Lung (tissue), 12 donors: ENCODE data around the gene CD200. TPM values are rescaled to one million over a fixed set of nuclear protein-coding genes. Genes with fewer than 3 reads are reported as not detected.
A peak's percentile ranks its signal among the peaks of the same experiment; 100 is the strongest.

Experiments used
- ATAC-seq: fragments of 200-7000 bp; cut with Tn5 transposase; one replicate; pipeline ENCODE4 v1.9.1; 2020; ENCODE audit warnings: moderate number of reproducible peaks; ENCODE audit not compliant: insufficient read depth, low FRiP score
- DNase-seq, 3 donors: peaks; one replicate each; pipeline ENCODE4 v3.0.0-alpha.2; 2013 to 2017
- H3K27ac ChIP-seq, 2 donors: one replicate each; pipeline ENCODE4 v1.5.1; 2013; ENCODE audit warnings: mild to moderate bottlenecking in 2 of 2, moderate library complexity in 2 of 2, control low read depth in 1 of 2, inconsistent platforms in 1 of 2, low read depth in 1 of 2, low read length in 1 of 2
- H3K27me3 ChIP-seq, 3 donors: one replicate each; pipeline ENCODE4 v1.5.1; 2013; ENCODE audit warnings: low read length in 2 of 3; ENCODE audit not compliant: control insufficient read depth in 3 of 3, insufficient read depth in 3 of 3
- H3K36me3 ChIP-seq, 4 donors: one replicate each; pipeline ENCODE4 v1.5.1; 2013; ENCODE audit warnings: low read length in 4 of 4, mild to moderate bottlenecking in 1 of 4, moderate library complexity in 1 of 4; ENCODE audit not compliant: control insufficient read depth in 4 of 4, insufficient read depth in 4 of 4
- H3K4me1 ChIP-seq, 5 donors: one replicate each; pipeline ENCODE4 v1.5.1; 2013; ENCODE audit warnings: low read length in 5 of 5, mild to moderate bottlenecking in 2 of 5, moderate library complexity in 1 of 5; ENCODE audit not compliant: control insufficient read depth in 5 of 5, insufficient read depth in 5 of 5
- H3K4me3 ChIP-seq: one replicate; pipeline ENCODE4 v1.5.1; 2013; ENCODE audit warnings: mild to moderate bottlenecking, control low read depth, moderate library complexity
- H3K9ac ChIP-seq, 2 donors: one replicate each; pipeline ENCODE4 v1.5.1; 2013; ENCODE audit warnings: low read length in 2 of 2, control low read depth in 1 of 2; ENCODE audit not compliant: insufficient read depth in 1 of 2
- H3K9me3 ChIP-seq, 4 donors: one replicate each; pipeline ENCODE4 v1.5.1; 2013; ENCODE audit warnings: low read length in 3 of 4, mild to moderate bottlenecking in 1 of 4, moderate library complexity in 1 of 4; ENCODE audit not compliant: control insufficient read depth in 4 of 4, insufficient read depth in 3 of 4
- WGBS, 2 donors: extraction: QIAGEN DNeasy Blood & Tissue Kit; methylation state at CpG; one replicate each; pipeline ENCODE4 v1.1.7; 2013; 5-methylcytosine and 5-hydroxymethylcytosine counted together
- polyA plus RNA-seq, 2 donors: library from polyadenylated mRNA; stranded (reverse); fragments of 200-250 nt; gene quantifications; one replicate each; pipeline ENCODE4 v1.2.1, GENCODE V29; 2013
- total RNA-seq, 2 donors: library from RNA; depleted of rRNA in 1 of 2; stranded (reverse); fragments of >200 nt in 1 of 2; gene quantifications; one replicate each; pipeline ENCODE4 v1.2.1, GENCODE V29; 2014 to 2021
- TF ChIP-seq, protein P1 (sequence below): IDR thresholded peaks from 2 replicates; pipeline ENCODE4 v1.5.1; 2012; ENCODE audit warnings: mild to moderate bottlenecking; ENCODE audit errors: control extremely low read depth, extremely low read depth
- donor health status: control.
- donor health status: control.
- donor health status: Bipolar disorder and iron deficiency.
- donor health status: healthy.
- donor health status: DM: yes; HTN: yes; CAD: no.

The CD200 gene
- total and polyA plus RNA-seq, 4 donors, result 4.6 to 21.6 (median 6.0) TPM

DNA sequence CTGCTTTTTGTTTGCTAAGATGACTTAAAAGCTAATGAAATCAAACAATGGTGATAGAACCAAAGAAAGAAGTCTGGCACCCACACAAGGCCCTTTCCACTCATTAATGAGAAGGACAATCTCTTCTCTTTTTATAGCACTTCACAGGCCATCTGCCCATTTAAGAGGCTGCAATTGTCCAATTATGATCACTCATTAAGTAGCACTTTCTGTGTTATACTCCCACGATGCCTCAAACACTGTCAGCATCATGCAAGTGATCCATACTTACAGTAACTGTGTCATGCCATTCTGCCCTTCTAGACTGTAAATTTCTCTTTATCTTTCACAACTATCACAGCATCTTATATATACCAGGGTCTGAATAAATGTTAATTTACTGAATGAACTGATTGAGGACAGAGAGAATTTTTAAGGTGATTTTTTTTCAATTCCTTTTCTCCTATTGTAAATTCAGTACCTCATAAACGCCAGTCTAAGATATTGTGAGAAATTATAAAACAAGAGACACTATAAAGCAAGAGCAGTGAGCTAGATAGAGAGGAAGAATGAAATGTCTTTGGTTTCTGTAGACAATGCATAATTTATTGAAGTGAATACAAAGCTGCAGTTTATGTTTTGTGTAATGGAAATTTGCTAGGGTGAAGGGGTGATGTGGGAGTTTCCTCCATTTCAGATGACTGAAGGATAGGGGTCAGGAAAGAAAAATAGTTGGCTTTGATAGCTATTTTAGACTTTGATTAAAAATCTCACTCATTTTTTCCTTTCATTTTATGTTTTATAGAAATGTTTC is 17.3 kb downstream of the CD200 start:
- no peak overlapping the region for H3K4me3 ChIP-seq
- no peak overlapping the region for H3K27ac ChIP-seq
- WGBS, 2 donors, result 76 to 80% methylated on average over 2 of the region's 2 CpGs
- no peaks in the 10 kb centered on the region for H3K9me3 ChIP-seq
- DNase-seq (no peak), ATAC-seq (no peak)
- H3K36me3 ChIP-seq, result peaks cover 0 to 45% (median 19%) of the 10 kb centered on the region in 4 donors
- no peaks in the 10 kb centered on the region for H3K27me3 ChIP-seq
- TF ChIP-seq, protein P1, sequence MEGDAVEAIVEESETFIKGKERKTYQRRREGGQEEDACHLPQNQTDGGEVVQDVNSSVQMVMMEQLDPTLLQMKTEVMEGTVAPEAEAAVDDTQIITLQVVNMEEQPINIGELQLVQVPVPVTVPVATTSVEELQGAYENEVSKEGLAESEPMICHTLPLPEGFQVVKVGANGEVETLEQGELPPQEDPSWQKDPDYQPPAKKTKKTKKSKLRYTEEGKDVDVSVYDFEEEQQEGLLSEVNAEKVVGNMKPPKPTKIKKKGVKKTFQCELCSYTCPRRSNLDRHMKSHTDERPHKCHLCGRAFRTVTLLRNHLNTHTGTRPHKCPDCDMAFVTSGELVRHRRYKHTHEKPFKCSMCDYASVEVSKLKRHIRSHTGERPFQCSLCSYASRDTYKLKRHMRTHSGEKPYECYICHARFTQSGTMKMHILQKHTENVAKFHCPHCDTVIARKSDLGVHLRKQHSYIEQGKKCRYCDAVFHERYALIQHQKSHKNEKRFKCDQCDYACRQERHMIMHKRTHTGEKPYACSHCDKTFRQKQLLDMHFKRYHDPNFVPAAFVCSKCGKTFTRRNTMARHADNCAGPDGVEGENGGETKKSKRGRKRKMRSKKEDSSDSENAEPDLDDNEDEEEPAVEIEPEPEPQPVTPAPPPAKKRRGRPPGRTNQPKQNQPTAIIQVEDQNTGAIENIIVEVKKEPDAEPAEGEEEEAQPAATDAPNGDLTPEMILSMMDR, result no peak
- H3K9ac ChIP-seq, result no peak overlapping the region
- H3K4me1 ChIP-seq, result peaks cover 0 to 7% (median 4%) of the 10 kb centered on the region in 5 donors

DNA sequence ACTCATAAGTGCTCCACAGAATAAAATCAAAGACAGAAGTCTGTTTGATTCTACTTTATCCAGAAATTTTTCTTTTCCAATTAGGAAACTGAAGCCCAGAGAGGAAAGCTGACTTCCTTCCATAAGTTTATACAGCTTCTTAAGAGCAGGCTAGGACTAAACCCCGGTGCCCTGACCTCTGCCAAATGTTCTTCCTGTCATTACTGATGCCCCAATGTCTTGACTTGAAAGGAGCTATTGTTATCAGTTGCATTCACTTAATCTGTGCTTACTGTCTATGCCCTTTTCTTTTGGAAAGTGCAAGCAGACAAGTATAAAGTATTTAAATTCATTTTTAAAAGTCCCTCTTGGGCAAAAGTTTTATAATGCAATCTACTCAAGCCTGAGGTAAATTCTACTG is 18.1 kb downstream of the CD200 start:
- Histone ChIP-seq H3K4me1 (peaks cover 0 to 7% (median 4%) of the 10 kb centered on the region in 5 donors), H3K27me3 (no peaks in the 10 kb centered on the region), H3K36me3 (peaks cover 0 to 39% (median 13%) of the 10 kb centered on the region in 4 donors), H3K4me3 (no peak overlapping the region), H3K9ac (no peak overlapping the region), H3K27ac (peak overlapping the region in 1 of 2 donors; percentile 9), H3K9me3 (no peaks in the 10 kb centered on the region)
- 54 to 69% methylated on average over 1 of the region's 1 CpG for WGBS, 2 donors
- DNase-seq (peak in 1 of 3 donors; percentile 31), ATAC-seq (no peak)
- TF ChIP-seq, protein P1, result no peak

DNA sequence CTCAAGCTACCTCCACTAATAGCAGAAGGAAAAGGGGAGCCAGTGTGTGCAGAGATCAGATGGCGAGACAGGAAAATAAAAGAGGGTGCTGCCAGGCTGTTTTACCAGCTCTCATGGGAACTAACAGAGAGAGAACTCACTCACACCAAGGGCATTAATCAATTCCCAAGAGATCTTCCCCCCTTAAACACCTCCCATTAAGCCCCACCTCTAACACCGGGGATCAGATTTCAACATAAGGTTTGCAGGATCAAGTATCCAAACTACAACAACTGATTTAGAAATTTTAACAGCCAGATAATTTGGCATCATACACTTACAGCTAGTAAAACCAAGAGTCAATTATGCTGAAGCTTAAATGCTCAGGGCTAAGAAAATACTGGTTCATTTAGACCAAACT is 18.9 kb downstream of the CD200 start:
- no peak overlapping the region for H3K4me3 ChIP-seq
- ATAC-seq (no peak), DNase-seq (no peak)
- TF ChIP-seq, protein P1, result no peak
- no peaks in the 10 kb centered on the region for H3K27me3 ChIP-seq
- H3K9me3 ChIP-seq, result no peaks in the 10 kb centered on the region
- no peak overlapping the region for H3K9ac ChIP-seq
- 78 to 87% methylated on average over 2 of the region's 2 CpGs for WGBS, 2 donors
- H3K4me1 ChIP-seq, result peaks cover 0 to 7% (median 4%) of the 10 kb centered on the region in 5 donors
- no peak overlapping the region for H3K27ac ChIP-seq
- H3K36me3 ChIP-seq, result peaks cover 0 to 31% (median 10%) of the 10 kb centered on the region in 4 donors
